Measurements from ENCODE around the gene LONRF3. TPM values are rescaled to one million over a fixed set of nuclear protein-coding genes. Genes with fewer than 3 reads are reported as not detected.

LONRF3 gene
- total RNA-seq, 3 donors from 2014 or later: 8.1 to 16.2 (median 9.8) TPM

DNA sequence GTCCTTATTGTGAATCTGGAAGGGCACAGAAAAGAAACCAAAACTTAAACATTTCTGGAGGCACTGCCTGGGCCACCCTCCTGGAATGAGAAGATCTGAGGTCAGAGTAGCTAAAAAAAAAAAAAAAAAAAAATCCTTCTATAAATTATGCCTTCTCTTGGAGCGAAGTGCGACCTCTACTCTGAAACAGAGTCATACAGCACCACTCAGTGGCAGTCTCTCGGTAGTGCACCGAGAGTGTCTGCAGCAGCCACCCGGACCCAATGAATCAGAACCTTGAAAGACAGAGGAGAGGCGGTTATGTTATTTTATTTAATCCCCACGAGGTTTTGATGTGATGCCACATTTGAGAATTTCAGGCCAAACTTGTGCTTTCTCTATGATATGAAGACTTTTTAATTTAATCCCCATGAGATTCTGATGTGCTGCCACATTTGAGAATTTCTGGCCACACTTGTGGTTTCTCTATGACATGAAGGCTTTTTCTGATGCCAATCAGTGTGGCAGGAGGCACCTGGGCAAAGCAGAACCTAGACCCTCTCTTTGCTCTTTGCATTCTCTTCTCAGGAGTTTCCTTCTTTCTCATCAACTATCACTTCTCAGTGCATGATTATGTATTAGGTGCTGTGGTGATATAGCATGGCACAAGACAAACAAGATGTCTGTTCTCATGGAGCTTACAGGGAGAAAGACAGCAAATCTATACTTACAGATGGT is 92.8 kb downstream of the LONRF3 start:
- DNase-seq (peak in 2 of 3 donors; percentile 56 to 63), ATAC-seq (peak; percentile 83)
- intact Hi-C loops (cut with DNase I, micrococcal nuclease): loop anchor here in 1 of 2 donors (5.0 kb wide), 1 partner anchor 225 kb away; no protein-coding TSS in a partner anchor
- Histone ChIP-seq H3K36me3 (ENCODE audit: low read depth) (no peaks in the 10 kb centered on the region), H3K9me3 (no peaks in the 10 kb centered on the region), H3K4me1 (ENCODE audit: low read depth) (no peaks in the 10 kb centered on the region), H3K4me3 (no peak overlapping the region)
- TF ChIP-seq, protein P1, sequence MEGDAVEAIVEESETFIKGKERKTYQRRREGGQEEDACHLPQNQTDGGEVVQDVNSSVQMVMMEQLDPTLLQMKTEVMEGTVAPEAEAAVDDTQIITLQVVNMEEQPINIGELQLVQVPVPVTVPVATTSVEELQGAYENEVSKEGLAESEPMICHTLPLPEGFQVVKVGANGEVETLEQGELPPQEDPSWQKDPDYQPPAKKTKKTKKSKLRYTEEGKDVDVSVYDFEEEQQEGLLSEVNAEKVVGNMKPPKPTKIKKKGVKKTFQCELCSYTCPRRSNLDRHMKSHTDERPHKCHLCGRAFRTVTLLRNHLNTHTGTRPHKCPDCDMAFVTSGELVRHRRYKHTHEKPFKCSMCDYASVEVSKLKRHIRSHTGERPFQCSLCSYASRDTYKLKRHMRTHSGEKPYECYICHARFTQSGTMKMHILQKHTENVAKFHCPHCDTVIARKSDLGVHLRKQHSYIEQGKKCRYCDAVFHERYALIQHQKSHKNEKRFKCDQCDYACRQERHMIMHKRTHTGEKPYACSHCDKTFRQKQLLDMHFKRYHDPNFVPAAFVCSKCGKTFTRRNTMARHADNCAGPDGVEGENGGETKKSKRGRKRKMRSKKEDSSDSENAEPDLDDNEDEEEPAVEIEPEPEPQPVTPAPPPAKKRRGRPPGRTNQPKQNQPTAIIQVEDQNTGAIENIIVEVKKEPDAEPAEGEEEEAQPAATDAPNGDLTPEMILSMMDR (IDR thresholded peaks at IDR 0.05): peak; percentile 28

Other genes with a start within 250 kb of the LONRF3 start
- 100 to 1,000 TPM in 2 of 3 donors, 10 to 100 TPM in 1; 89.4 to 133 (median 104) TPM for gene IL13RA1, start 247.0 kb upstream of the LONRF3 start, total RNA-seq
- 1 to 10 TPM in 1 of 3 donors, under 1 TPM in 1, not detected in 1; 0.22 to 1.9 TPM for gene ZCCHC12, start 150.8 kb upstream of the LONRF3 start, total RNA-seq
- gene CT47C1, start 98.4 kb downstream of the LONRF3 start, total RNA-seq: not detected
- gene KIAA1210, start 153.2 kb downstream of the LONRF3 start, total RNA-seq: not detected